H1 (cell line): ENCODE measurements around the gene PTPRF. TPM values are rescaled to one million over a fixed set of nuclear protein-coding genes. Genes with fewer than 3 reads are reported as not detected.

Experiments
- CTCF ChIA-PET: fragments of 300-600 bp; sonication (Branson Sonifier 250); formaldehyde crosslinking; loops from one replicate; lab custom pipeline; 2021; ENCODE audit not compliant: partially characterized antibody; lab: Charles Lee
- POLR2A ChIA-PET: fragments of 300-600 bp; sonication (Branson Sonifier 250); formaldehyde crosslinking; loops from one replicate; lab custom pipeline; 2021; ENCODE audit warnings: inconsistent platforms; ENCODE audit not compliant: partially characterized antibody; lab: Charles Lee
- DNase-seq, 2 experiments: peaks; one replicate each; pipeline versions ENCODE4 v3.0.0 to v3.0.0-alpha.2; 2010 to 2022; ENCODE audit warnings: low spot score in 2 of 2, low read depth in 1 of 2, mixed read lengths in 1 of 2
- FAIRE-seq: peaks from 2 replicates; lab custom pipeline; 2011; peaks lifted over from hg19 to GRCh38; lab: Jason Lieb, UNC
- H2AFZ ChIP-seq: 2 replicates; pipeline ENCODE4 v1.8.1; 2012; ENCODE audit warnings: low read length, inconsistent platforms
- H2AK5ac ChIP-seq: 2 replicates; pipeline ENCODE4 v1.6.1; 2013; ENCODE audit warnings: low read depth, low read length
- H2BK120ac ChIP-seq: replicated peaks from 2 replicates; pipeline ENCODE3; 2013; ENCODE audit warnings: low read depth, low read length, inconsistent platforms
- H2BK12ac ChIP-seq: 2 replicates; pipeline ENCODE4 v1.6.1; 2013; ENCODE audit warnings: low read depth, low read length
- H2BK15ac ChIP-seq: 2 replicates; pipeline ENCODE4 v1.6.1; 2013; ENCODE audit warnings: low read length
- H2BK20ac ChIP-seq: 2 replicates; pipeline ENCODE4 v1.6.1; 2013; ENCODE audit warnings: low read length
- H2BK5ac ChIP-seq: 2 replicates; pipeline ENCODE4 v1.6.1; 2013; ENCODE audit warnings: low read depth, low read length
- H3K14ac ChIP-seq: 2 replicates; pipeline ENCODE4 v1.6.1; 2013; ENCODE audit warnings: inconsistent platforms; ENCODE audit not compliant: insufficient read length
- H3K18ac ChIP-seq: 2 replicates; pipeline ENCODE4 v1.6.1; 2013; ENCODE audit warnings: low read length; ENCODE audit errors: extremely low read depth
- H3K23ac ChIP-seq: 2 replicates; pipeline ENCODE4 v1.6.1; 2013; ENCODE audit warnings: inconsistent platforms; ENCODE audit not compliant: insufficient read length
- H3K23me2 ChIP-seq: 2 replicates; pipeline ENCODE4 v1.6.1; 2013; ENCODE audit warnings: low read depth, low read length
- H3K27ac ChIP-seq: 2 replicates; pipeline ENCODE4 v1.6.1; 2011; ENCODE audit warnings: low read depth, low read length, inconsistent platforms
- H3K27me3 ChIP-seq, 4 experiments: replicated peaks in 1 of 4; 1 replicate in 1 of 4; 2 replicates in 3 of 4; pipeline versions ENCODE4 v1.6.1 to v1.8.1; 2011 to 2013; ENCODE audit warnings: low read length in 3 of 4, mild to moderate bottlenecking in 3 of 4, inconsistent platforms in 2 of 4, mixed read lengths in 2 of 4, moderate library complexity in 1 of 4; ENCODE audit not compliant: control insufficient read depth in 3 of 4, insufficient read depth in 3 of 4; ENCODE audit errors: extremely low read depth in 1 of 4
- H3K36me3 ChIP-seq, 4 experiments: 2 replicates each; pipeline versions ENCODE4 v1.6.1 to v1.8.1; 2011 to 2013; ENCODE audit warnings: mild to moderate bottlenecking in 4 of 4, low read length in 3 of 4, moderate library complexity in 2 of 4, control low read depth in 1 of 4, inconsistent platforms in 1 of 4; ENCODE audit not compliant: insufficient read depth in 4 of 4, control insufficient read depth in 2 of 4
- H3K4ac ChIP-seq: replicated peaks from 2 replicates; pipeline ENCODE3; 2013; ENCODE audit warnings: low read length, low read depth, mixed read lengths, inconsistent platforms; ENCODE audit not compliant: insufficient read length
- H3K4me1 ChIP-seq, 4 experiments: replicated peaks in 1 of 4; 1 replicate in 1 of 4; 2 replicates in 3 of 4; pipeline versions ENCODE4 v1.6.1 to v1.8.1; 2011 to 2013; ENCODE audit warnings: low read length in 3 of 4, inconsistent platforms in 2 of 4, mixed read lengths in 1 of 4; ENCODE audit not compliant: insufficient read depth in 4 of 4, control insufficient read depth in 3 of 4
- H3K4me2 ChIP-seq, 2 experiments: 2 replicates each; pipeline versions ENCODE4 v1.6.1 to v1.8.1; 2011 to 2013; ENCODE audit warnings: low read depth in 2 of 2, low read length in 2 of 2, control low read depth in 1 of 2, inconsistent platforms in 1 of 2, mild to moderate bottlenecking in 1 of 2; ENCODE audit not compliant: insufficient read depth in 1 of 2
- H3K4me3 ChIP-seq, 4 experiments: fragments of 200-600, 300-600 bp in 1 of 4; sonication (generic), shearing (Covaris generic), sonication (Bioruptor Twin) in 1 of 4; 2 replicates each; pipeline versions ENCODE4 v1.5.1 to v1.8.1; 2011 to 2016; ENCODE audit warnings: low read length in 4 of 4, low read depth in 3 of 4, control low read depth in 2 of 4, inconsistent platforms in 2 of 4, mild to moderate bottlenecking in 2 of 4, mixed read lengths in 1 of 4, moderate library complexity in 1 of 4; ENCODE audit not compliant: insufficient read depth in 2 of 4; ENCODE audit errors: extremely low read depth in 1 of 4
- H3K56ac ChIP-seq: replicated peaks from 2 replicates; pipeline ENCODE3; 2013; ENCODE audit warnings: low read depth, mild to moderate bottlenecking, mixed read lengths, low read length, inconsistent platforms; ENCODE audit not compliant: insufficient read length
- H3K79me1 ChIP-seq: 2 replicates; pipeline ENCODE4 v1.6.1; 2013; ENCODE audit warnings: low read depth, low read length, control low read depth
- H3K79me2 ChIP-seq, 2 experiments: 2 replicates each; pipeline versions ENCODE4 v1.6.1 to v1.8.1; 2012 to 2013; ENCODE audit warnings: low read length in 2 of 2, mild to moderate bottlenecking in 2 of 2, inconsistent platforms in 1 of 2; ENCODE audit not compliant: insufficient read depth in 2 of 2, control insufficient read depth in 1 of 2
- H3K9ac ChIP-seq, 4 experiments: replicated peaks in 1 of 4; 1 replicate in 1 of 4; 2 replicates in 3 of 4; pipeline versions ENCODE4 v1.6.1 to v1.8.1; 2011 to 2013; ENCODE audit warnings: low read depth in 3 of 4, low read length in 3 of 4, control low read depth in 2 of 4, mild to moderate bottlenecking in 2 of 4, moderate library complexity in 2 of 4, inconsistent platforms in 1 of 4; ENCODE audit errors: extremely low read depth in 1 of 4
- H3K9me3 ChIP-seq, 2 experiments: 2 replicates each; pipeline versions ENCODE4 v1.6.1 to v1.8.1; 2012 to 2013; ENCODE audit warnings: mild to moderate bottlenecking in 2 of 2, moderate library complexity in 2 of 2, control low read depth in 1 of 2, inconsistent platforms in 1 of 2, low read depth in 1 of 2, low read length in 1 of 2, mixed read lengths in 1 of 2; ENCODE audit not compliant: insufficient read depth in 2 of 2
- H4K20me1 ChIP-seq, 2 experiments: replicated peaks in 1 of 2; 2 replicates each; pipeline versions ENCODE3 to v1.8.1; 2011 to 2013; ENCODE audit warnings: inconsistent platforms in 2 of 2, low read length in 2 of 2, mild to moderate bottlenecking in 1 of 2; ENCODE audit not compliant: insufficient read depth in 2 of 2, control insufficient read depth in 1 of 2
- H4K5ac ChIP-seq: 2 replicates; pipeline ENCODE4 v1.6.1; 2013; ENCODE audit warnings: low read length, low read depth, mixed read lengths, inconsistent platforms; ENCODE audit not compliant: insufficient read length
- H4K8ac ChIP-seq: 2 replicates; pipeline ENCODE4 v1.8.0; 2013; ENCODE audit warnings: mild to moderate bottlenecking, moderate library complexity, low read length, inconsistent platforms; ENCODE audit not compliant: insufficient read depth; ENCODE audit errors: extremely low read depth
- H4K91ac ChIP-seq: replicated peaks from 2 replicates; pipeline ENCODE3; 2013; ENCODE audit warnings: low read length, mixed read lengths, inconsistent platforms; ENCODE audit not compliant: insufficient read length
- E2F6 ChIP-seq: IDR thresholded peaks from 2 replicates; pipeline ENCODE4 v1.6.1; 2012; ENCODE audit warnings: inconsistent platforms
- SP2 ChIP-seq: IDR thresholded peaks from 2 replicates; pipeline ENCODE4 v1.6.1; 2012; ENCODE audit warnings: mild to moderate bottlenecking, low read length, inconsistent platforms
- WGBS, 2 experiments: shearing (Covaris generic) in 1 of 2; methylation state at CpG; one replicate each; pipeline versions ENCODE4 v1.1.6 to v1.1.7; 2013 to 2015; ENCODE audit warnings: low lambda C conversion rate in 2 of 2, mixed read lengths in 2 of 2, inconsistent platforms in 1 of 2, low coverage in 1 of 2, missing lambda C conversion rate in 1 of 2; ENCODE audit not compliant: insufficient replicate concordance in 2 of 2, insufficient coverage in 1 of 2, insufficient read length in 1 of 2; ENCODE audit errors: extremely low coverage in 1 of 2, missing lambda C conversion rate in 1 of 2; 5-methylcytosine and 5-hydroxymethylcytosine counted together
- polyA plus RNA-seq, 7 experiments: library from polyadenylated mRNA; depleted of rRNA in 3 of 7; stranded (reverse) in 5 of 7; unstranded in 2 of 7; fragments of >200 nt in 5 of 7; fragments of 200-250 nt in 2 of 7; gene quantifications; 1 replicate in 5 of 7; 2 replicates in 1 of 7; 4 replicates in 1 of 7; pipeline versions ENCODE4 v1.2.1 to v1.2.3, GENCODE V29; 2011 to 2013; ENCODE audit warnings: missing spikeins in 2 of 7, mixed read lengths in 2 of 7
- total RNA-seq: library from RNA; stranded (reverse); fragmentation: NEBNext Ultra II Directional; extraction: Animal tissue kit (Norgen Biotek cat#: 25700); gene quantifications from 2 replicates; pipeline ENCODE4 v1.2.1, GENCODE V29; 2021

The PTPRF gene
- total and polyA plus RNA-seq, 2 of the 8 experiments (the other 6 are each of a cell fraction or from before 2014, with no cell fraction given) = 136 to 231 TPM

DNA sequence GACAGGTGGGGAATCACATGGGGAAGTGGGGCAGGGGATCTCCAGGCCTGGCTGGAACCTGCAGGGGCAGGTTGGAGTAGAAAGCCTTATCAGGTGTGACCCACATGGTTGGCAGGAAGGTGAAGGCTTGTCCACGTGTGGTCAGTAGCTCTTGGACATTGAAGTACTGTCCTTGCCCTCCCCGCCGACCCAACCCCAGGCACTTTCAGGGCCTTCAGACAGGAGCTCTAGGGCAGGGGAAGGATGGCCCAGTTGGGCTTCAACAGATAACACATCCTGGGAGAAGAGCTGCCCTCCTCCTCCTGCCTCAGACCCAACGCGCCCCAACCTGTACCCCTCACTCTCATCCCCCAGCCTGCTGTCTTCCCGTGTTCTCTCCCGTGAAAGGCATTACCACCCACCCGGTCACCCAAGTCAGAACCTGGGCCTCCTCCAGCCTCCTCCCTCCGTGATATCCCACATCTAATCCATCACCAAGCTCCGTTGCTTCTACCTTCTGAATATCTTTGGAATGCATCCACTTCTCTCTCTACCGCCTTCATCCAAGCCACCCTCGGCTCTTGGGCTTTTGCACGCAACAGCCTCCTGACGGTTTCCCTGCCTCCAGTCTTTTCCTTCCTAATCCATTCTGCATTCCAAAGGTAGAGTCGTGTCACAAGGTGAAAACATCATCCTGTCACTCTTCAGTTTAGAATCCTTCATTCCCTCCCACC is 15.9 kb downstream of the PTPRF start:
- Histone ChIP-seq H2AFZ (no peak overlapping the region), H3K14ac (no peak overlapping the region), H2AK5ac (peak overlapping the region; percentile 30; the same call in 1 of the 2 replicates), H3K9ac (no peak overlapping the region), H2BK5ac (peak overlapping the region; percentile 76; the same call in 1 of the 2 replicates), H2BK12ac (peak overlapping the region; percentile 64; the same call in 1 of the 2 replicates), H3K18ac (peak overlapping the region; percentile 9; the same call in 1 of the 2 replicates), H4K20me1 (peaks cover 10 to 29% of the 10 kb centered on the region in 2 experiments), H3K79me1 (peaks cover 45% of the 10 kb centered on the region), H4K8ac (no peak overlapping the region; the same call in 1 of the 2 replicates), H2BK120ac (peak overlapping the region; percentile 80), H3K4me3 (peak overlapping the region in 1 of 4 experiments; percentile 53; a peak in 1 of 8 replicates), H3K4me1 (peaks cover 9 to 61% (median 50%) of the 10 kb centered on the region in 4 experiments), H4K91ac (peak overlapping the region; percentile 71), H3K23me2 (peaks cover 5% of the 10 kb centered on the region), H3K36me3 (no peaks in the 10 kb centered on the region; a peak in 3 of 8 replicates), H3K27ac (peak overlapping the region; percentile 80), H3K9me3 (no peaks in the 10 kb centered on the region), H3K23ac (no peak overlapping the region), H3K4ac (no peak overlapping the region), H3K27me3 (no peaks in the 10 kb centered on the region; a peak in 1 of 7 replicates), H3K56ac (no peak overlapping the region), H3K79me2 (peaks cover 3 to 71% of the 10 kb centered on the region in 2 experiments; a peak in 3 of 4 replicates), H2BK15ac (no peak overlapping the region), H2BK20ac (peak overlapping the region; percentile 87; the same call in 1 of the 2 replicates), H4K5ac (peak overlapping the region; percentile 7), H3K4me2 (peak overlapping the region; percentile 51 to 73)
- WGBS, 2 experiments = 89% methylated on average over 15 of the region's 15 CpGs; no CpG with 5 or more reads in 1 of the 2 experiments
- TF ChIP-seq SP2 (no peak), E2F6 (0 out of 2 replicates have a peak, but pooled peaks have one; percentile 0)
- DNase-seq = no peak
- ChIA-PET POLR2A (interaction anchor here (1.3 to 14.9 kb wide), 6 partner anchors 12 to 104 kb away, joined by 3 to 270 read pairs (median 8); partner anchors contain the start of genes KDM4A and PTPRF), CTCF (interaction anchor here (0.8 to 15.4 kb wide), 5 partner anchors 9 to 26 kb away, joined by 3 to 169 read pairs (median 3); partner anchors contain the start of gene PTPRF)
- no peak for FAIRE-seq
